ENCODE data around the gene TRIM66. TPM values are rescaled to one million over a fixed set of nuclear protein-coding genes. Genes with fewer than 3 reads are reported as not detected.

TRIM66 gene
- total and polyA plus RNA-seq, 4 donors = 1.6 to 14.3 (median 2.5) TPM

- peaks cover 0 to 4% (median 0%) of the 10 kb centered on the region in 4 donors for H3K9me3 ChIP-seq (ENCODE audit: control insufficient read depth in 4 of 4, low read length in 3 of 4)
- H3K4me1 ChIP-seq (ENCODE audit: control insufficient read depth in 4 of 4, insufficient read depth in 4 of 4, low read length in 3 of 4) = no peaks in the 10 kb centered on the region
- no peak for TF ChIP-seq CTCF (IDR thresholded peaks at IDR 0.05; ENCODE audit: low read depth, low read length, missing input control)
- TF ChIP-seq HNF4G (IDR thresholded peaks at IDR 0.05) = no peak
- no peak for TF ChIP-seq JUND (IDR thresholded peaks at IDR 0.05)
- no peak for TF ChIP-seq FOXA1 (IDR thresholded peaks at IDR 0.05)
- no peak for TF ChIP-seq YY1 (IDR thresholded peaks at IDR 0.05)
- TF ChIP-seq TAF1 (conservative IDR thresholded peaks at IDR 0.05) = no peak
- TF ChIP-seq FOXA2 (IDR thresholded peaks at IDR 0.05) = no peak
- TF ChIP-seq MAX (IDR thresholded peaks at IDR 0.05) = no peak
- no peak for TF ChIP-seq ZBTB33 (IDR thresholded peaks at IDR 0.05)
- no peak overlapping the region for H3K9ac ChIP-seq (ENCODE audit: low read depth in 1 of 2, low read length in 2 of 2)
- no peak overlapping the region for H3K27ac ChIP-seq (ENCODE audit: low read depth in 1 of 2, low read length in 2 of 2)
- H3K4me3 ChIP-seq (ENCODE audit: low read depth in 1 of 3, low read length in 3 of 3) = no peak overlapping the region
- DNase-seq (ENCODE audit: low spot score) = no peak
- H3K36me3 ChIP-seq (ENCODE audit: control insufficient read depth in 4 of 4, insufficient read depth in 3 of 4, low read depth in 1 of 4, low read length in 3 of 4) = no peaks in the 10 kb centered on the region
- 67% methylated on average over 2 of the region's 2 CpGs for WGBS
- no peaks in the 10 kb centered on the region for H3K27me3 ChIP-seq (ENCODE audit: control insufficient read depth in 4 of 4, insufficient read depth in 4 of 4, low read length in 3 of 4)
Measured at GRCh38 chr11:8584511-8584910, 98.0 kb downstream of the TRIM66 start.

GRCh38 chr11:8584082-8584481, 98.4 kb downstream of the TRIM66 start:
- Histone ChIP-seq H3K36me3 (ENCODE audit: control insufficient read depth in 4 of 4, insufficient read depth in 3 of 4, low read depth in 1 of 4, low read length in 3 of 4) (no peaks in the 10 kb centered on the region), H3K9me3 (ENCODE audit: control insufficient read depth in 4 of 4, low read length in 3 of 4) (peaks cover 0 to 4% (median 0%) of the 10 kb centered on the region in 4 donors), H3K4me3 (ENCODE audit: low read depth in 1 of 3, low read length in 3 of 3) (no peak overlapping the region), H3K27ac (ENCODE audit: low read depth in 1 of 2, low read length in 2 of 2) (no peak overlapping the region), H3K27me3 (ENCODE audit: control insufficient read depth in 4 of 4, insufficient read depth in 4 of 4, low read length in 3 of 4) (no peaks in the 10 kb centered on the region), H3K4me1 (ENCODE audit: control insufficient read depth in 4 of 4, insufficient read depth in 4 of 4, low read length in 3 of 4) (no peaks in the 10 kb centered on the region), H3K9ac (ENCODE audit: low read depth in 1 of 2, low read length in 2 of 2) (no peak overlapping the region)
- no peak for TF ChIP-seq ATF3 (IDR thresholded peaks at IDR 0.05)
- no peak for TF ChIP-seq MAX (IDR thresholded peaks at IDR 0.05)
- TF ChIP-seq FOXA2 (IDR thresholded peaks at IDR 0.05) = no peak
- WGBS = 89% methylated on average over 1 of the region's 1 CpG
- DNase-seq (ENCODE audit: low spot score) = no peak

GRCh38 chr11:8581300-8581699, 101.2 kb downstream of the TRIM66 start:
- Histone ChIP-seq H3K4me1 (ENCODE audit: control insufficient read depth in 4 of 4, insufficient read depth in 4 of 4, low read length in 3 of 4) (no peaks in the 10 kb centered on the region), H3K27me3 (ENCODE audit: control insufficient read depth in 4 of 4, insufficient read depth in 4 of 4, low read length in 3 of 4) (no peaks in the 10 kb centered on the region), H3K9ac (ENCODE audit: low read depth in 1 of 2, low read length in 2 of 2) (no peak overlapping the region), H3K36me3 (ENCODE audit: control insufficient read depth in 4 of 4, insufficient read depth in 3 of 4, low read depth in 1 of 4, low read length in 3 of 4) (no peaks in the 10 kb centered on the region), H3K4me3 (ENCODE audit: low read depth in 1 of 3, low read length in 3 of 3) (no peak overlapping the region), H3K9me3 (ENCODE audit: control insufficient read depth in 4 of 4, low read length in 3 of 4) (no peaks in the 10 kb centered on the region), H3K27ac (ENCODE audit: low read depth in 1 of 2, low read length in 2 of 2) (no peak overlapping the region)
- TF ChIP-seq ZBTB33 (IDR thresholded peaks at IDR 0.05) = no peak
- TF ChIP-seq ATF3 (IDR thresholded peaks at IDR 0.05) = no peak
- no peak for TF ChIP-seq FOXA1 (IDR thresholded peaks at IDR 0.05)
- no peak for TF ChIP-seq HNF4A (conservative IDR thresholded peaks at IDR 0.05)
- no peak for TF ChIP-seq MAX (IDR thresholded peaks at IDR 0.05)
- TF ChIP-seq REST (IDR thresholded peaks at IDR 0.05) = no peak
- no peak for TF ChIP-seq HNF4G (IDR thresholded peaks at IDR 0.05)
- no peak for TF ChIP-seq YY1 (IDR thresholded peaks at IDR 0.05)
- WGBS = 88% methylated on average over 3 of the region's 3 CpGs
- DNase-seq (ENCODE audit: low spot score) = no peak

Data from liver (tissue), 9 donors.